H1 (cell line): ENCODE measurements around the gene KRTAP12-4.

Source experiments
- EP300 ChIP-seq, 2 experiments: IDR thresholded peaks; 1 replicate in 1 of 2; 2 replicates in 1 of 2; pipeline ENCODE4 v1.6.1; 2011 to 2012; ENCODE audit warnings: low read depth in 2 of 2, low read length in 2 of 2, mild to moderate bottlenecking in 2 of 2, borderline replicate concordance in 1 of 2, inconsistent platforms in 1 of 2, moderate library complexity in 1 of 2
- POLR2A ChIP-seq, 2 experiments: IDR thresholded peaks; 1 replicate in 1 of 2; 2 replicates in 1 of 2; pipeline ENCODE4 v1.6.1; 2011; ENCODE audit warnings: low read depth in 2 of 2, low read length in 2 of 2, mild to moderate bottlenecking in 2 of 2; ENCODE audit errors: control extremely low read depth in 1 of 2
- YY1 ChIP-seq: IDR thresholded peaks from 2 replicates; pipeline ENCODE4 v1.6.1; 2011; ENCODE audit warnings: low read depth, mild to moderate bottlenecking, low read length
- TF ChIP-seq, protein P1 (sequence below), 3 experiments: IDR thresholded peaks; 1 replicate in 2 of 3; 2 replicates in 1 of 3; pipeline versions ENCODE4 v1.5.1 to v1.6.1; 2011; ENCODE audit warnings: low read length in 3 of 3, mild to moderate bottlenecking in 3 of 3, inconsistent platforms in 2 of 3, low read depth in 1 of 3, moderate library complexity in 1 of 3; ENCODE audit not compliant: insufficient read depth in 1 of 3; ENCODE audit errors: control extremely low read depth in 1 of 3

DNA sequence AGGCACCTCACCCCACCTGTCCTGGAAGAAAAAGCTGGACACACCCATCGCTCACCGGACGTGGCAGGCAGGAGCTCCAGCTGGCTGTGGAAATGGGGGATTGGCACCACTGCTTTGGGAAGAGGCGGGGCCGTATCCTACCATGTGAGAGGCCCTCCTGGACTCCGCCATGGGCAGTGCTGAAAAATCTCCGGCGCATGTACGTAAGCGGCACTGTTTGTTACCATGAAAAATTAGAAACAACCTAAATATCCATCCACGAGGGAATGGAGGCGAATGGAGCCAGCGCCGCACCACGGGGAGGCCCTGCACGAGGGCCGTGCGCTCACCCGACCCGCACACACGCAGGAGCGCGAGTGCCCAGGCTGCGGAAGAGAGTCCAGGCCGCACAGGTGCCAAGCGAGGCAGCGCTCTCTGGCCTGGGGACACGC is 39.5 kb downstream of the KRTAP12-4 start:
- TF ChIP-seq, protein P1, sequence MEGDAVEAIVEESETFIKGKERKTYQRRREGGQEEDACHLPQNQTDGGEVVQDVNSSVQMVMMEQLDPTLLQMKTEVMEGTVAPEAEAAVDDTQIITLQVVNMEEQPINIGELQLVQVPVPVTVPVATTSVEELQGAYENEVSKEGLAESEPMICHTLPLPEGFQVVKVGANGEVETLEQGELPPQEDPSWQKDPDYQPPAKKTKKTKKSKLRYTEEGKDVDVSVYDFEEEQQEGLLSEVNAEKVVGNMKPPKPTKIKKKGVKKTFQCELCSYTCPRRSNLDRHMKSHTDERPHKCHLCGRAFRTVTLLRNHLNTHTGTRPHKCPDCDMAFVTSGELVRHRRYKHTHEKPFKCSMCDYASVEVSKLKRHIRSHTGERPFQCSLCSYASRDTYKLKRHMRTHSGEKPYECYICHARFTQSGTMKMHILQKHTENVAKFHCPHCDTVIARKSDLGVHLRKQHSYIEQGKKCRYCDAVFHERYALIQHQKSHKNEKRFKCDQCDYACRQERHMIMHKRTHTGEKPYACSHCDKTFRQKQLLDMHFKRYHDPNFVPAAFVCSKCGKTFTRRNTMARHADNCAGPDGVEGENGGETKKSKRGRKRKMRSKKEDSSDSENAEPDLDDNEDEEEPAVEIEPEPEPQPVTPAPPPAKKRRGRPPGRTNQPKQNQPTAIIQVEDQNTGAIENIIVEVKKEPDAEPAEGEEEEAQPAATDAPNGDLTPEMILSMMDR (IDR thresholded peaks at IDR 0.05; ENCODE audit: control extremely low read depth in 1 of 3, insufficient read depth in 1 of 3, low read depth in 1 of 3, low read length in 3 of 3): no peak
- TF ChIP-seq EP300 (IDR thresholded peaks at IDR 0.05; ENCODE audit: borderline replicate concordance in 1 of 2, low read depth in 2 of 2, low read length in 2 of 2) (no peak), YY1 (no peak), POLR2A (IDR thresholded peaks at IDR 0.05; ENCODE audit: control extremely low read depth in 1 of 2, low read depth in 2 of 2, low read length in 2 of 2) (no peak)
